Measurements from ENCODE around the gene DDX10.

Gene DDX10

DNA sequence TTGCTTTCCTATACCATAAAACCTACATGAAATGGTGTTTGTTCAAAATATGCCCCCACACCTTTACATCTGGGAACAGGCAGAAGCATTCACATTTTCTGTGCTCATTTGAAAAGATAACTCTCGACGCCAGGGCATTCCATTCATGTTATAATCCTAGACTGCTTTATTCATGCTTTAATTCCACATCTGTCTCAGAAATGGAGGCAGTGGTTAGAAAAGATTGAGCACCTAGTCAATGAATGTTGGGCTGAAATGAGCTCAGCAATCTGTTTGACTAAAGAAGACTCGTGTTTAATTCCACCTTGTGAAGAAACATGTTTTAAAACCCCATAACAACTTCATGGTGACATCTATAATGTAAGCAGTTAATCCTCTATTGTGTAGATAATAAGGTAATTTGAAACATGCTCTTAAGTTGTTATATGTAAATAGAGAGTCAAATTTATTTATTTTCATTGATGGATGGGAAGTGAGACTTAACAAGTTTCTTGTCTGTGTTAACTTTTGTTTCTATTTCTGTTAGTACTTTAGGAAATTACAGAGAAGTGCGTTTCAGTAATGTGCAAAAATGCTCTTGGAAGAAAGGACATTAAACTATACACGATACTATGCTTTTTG, 217.5 kb downstream of the DDX10 start:
- no peak for DNase-seq (ENCODE audit: low read depth)
- H3K4me3 ChIP-seq (ENCODE audit: control insufficient read depth, low read depth, low read length): no peak overlapping the region
- TF ChIP-seq, protein P1, sequence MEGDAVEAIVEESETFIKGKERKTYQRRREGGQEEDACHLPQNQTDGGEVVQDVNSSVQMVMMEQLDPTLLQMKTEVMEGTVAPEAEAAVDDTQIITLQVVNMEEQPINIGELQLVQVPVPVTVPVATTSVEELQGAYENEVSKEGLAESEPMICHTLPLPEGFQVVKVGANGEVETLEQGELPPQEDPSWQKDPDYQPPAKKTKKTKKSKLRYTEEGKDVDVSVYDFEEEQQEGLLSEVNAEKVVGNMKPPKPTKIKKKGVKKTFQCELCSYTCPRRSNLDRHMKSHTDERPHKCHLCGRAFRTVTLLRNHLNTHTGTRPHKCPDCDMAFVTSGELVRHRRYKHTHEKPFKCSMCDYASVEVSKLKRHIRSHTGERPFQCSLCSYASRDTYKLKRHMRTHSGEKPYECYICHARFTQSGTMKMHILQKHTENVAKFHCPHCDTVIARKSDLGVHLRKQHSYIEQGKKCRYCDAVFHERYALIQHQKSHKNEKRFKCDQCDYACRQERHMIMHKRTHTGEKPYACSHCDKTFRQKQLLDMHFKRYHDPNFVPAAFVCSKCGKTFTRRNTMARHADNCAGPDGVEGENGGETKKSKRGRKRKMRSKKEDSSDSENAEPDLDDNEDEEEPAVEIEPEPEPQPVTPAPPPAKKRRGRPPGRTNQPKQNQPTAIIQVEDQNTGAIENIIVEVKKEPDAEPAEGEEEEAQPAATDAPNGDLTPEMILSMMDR (IDR thresholded peaks at IDR 0.05; ENCODE audit: control insufficient read depth, insufficient read depth, low read depth, low read length, missing control alignments): no peak

DNA sequence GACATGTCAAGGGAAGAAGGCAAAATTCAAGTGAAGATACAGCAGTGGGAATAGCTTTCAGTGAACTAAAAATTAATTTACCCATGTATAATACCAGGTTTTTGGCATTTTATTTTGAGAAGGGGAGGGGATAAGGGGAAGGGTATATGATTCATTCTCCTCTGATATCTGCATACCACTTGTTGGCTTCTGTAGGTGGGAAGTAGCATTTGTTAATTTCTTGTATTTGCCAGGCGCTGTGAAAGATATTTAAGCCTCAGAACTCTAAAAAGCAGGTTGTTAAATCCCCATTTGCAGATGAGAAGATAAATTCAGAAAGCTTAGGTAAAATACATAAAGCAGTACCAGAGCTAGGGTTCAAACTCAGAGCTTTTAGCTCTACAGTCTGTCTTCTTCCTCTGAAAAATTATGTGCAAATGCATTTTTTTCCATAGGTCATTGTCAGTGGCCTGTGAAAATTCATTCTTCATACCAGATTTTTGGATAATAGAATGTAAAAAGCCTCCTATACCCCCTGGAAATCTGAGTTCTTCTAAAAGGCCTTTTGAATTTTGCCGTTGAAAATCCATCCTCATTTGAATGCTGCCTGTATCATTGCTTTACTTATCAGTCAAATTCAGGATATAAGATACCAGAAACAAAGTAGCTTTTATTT, 221.3 kb downstream of the DDX10 start:
- TF ChIP-seq, protein P1 (IDR thresholded peaks at IDR 0.05; ENCODE audit: control insufficient read depth, insufficient read depth, low read depth, low read length, missing control alignments): no peak
- H3K4me3 ChIP-seq (ENCODE audit: control insufficient read depth, low read depth, low read length): no peak overlapping the region
- no peak for DNase-seq (ENCODE audit: low read depth)

DNA sequence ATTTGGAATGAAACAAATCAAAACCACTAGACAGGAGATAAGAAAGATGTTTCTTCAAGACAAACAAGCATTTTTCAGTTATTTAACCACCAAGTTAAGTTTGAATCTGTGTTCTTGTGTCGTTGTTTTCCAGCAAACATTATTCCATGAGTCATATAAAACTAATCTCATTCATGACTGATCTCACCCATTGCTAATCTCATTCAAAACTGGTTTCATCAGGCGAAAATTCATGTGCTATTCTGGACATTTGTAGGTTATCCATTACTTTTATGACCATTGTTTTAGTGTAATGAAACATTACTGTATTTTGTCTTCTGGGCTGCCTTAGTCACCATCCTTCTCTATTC, 221.8 kb downstream of the DDX10 start:
- peak; percentile 50 for DNase-seq (ENCODE audit: low read depth)
- no peak overlapping the region for H3K4me3 ChIP-seq (ENCODE audit: control insufficient read depth, low read depth, low read length)
- TF ChIP-seq, protein P1 (IDR thresholded peaks at IDR 0.05; ENCODE audit: control insufficient read depth, insufficient read depth, low read depth, low read length, missing control alignments): no peak

DNA sequence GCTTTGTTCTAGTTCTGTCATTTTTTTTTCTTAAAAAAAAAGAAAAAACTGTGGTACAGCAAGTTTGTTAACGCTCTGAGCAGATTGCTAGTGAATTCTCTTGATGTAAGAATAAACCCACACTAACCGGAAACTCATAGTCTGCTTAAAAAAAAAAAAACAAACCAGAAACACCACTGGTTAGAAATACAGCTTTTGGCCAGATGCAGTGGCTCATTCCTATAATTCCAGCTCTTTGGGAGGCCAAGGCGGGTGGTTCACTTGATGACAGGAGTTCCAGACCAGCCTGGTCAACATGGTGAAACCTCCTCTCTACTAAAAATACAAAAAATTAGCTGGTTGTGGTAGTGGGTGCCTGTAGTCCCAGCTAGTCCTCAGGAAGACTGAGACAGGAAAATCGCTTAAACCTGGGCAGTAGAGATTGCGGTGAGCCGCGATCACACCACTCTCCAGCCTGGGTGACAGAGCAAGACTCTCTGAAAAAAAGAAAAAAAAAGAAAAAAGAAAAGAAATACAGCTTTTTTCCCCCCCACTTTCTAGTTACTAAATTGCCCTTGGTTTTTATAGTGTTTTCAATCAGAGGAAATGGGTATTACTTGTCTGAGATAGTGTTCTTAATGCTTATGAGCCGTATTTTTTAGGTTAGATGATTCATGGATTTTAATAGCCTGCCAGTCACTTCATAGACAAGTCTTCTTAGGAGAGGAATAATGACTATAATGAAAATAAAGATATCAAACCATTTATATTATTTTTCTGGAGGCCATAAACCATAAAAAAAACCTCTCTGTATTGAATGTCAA, 222.8 kb downstream of the DDX10 start:
- DNase-seq (ENCODE audit: low read depth): peak; percentile 91
- H3K4me3 ChIP-seq (ENCODE audit: control insufficient read depth, low read depth, low read length): no peak overlapping the region
- TF ChIP-seq, protein P1 (IDR thresholded peaks at IDR 0.05; ENCODE audit: control insufficient read depth, insufficient read depth, low read depth, low read length, missing control alignments): no peak

DNA sequence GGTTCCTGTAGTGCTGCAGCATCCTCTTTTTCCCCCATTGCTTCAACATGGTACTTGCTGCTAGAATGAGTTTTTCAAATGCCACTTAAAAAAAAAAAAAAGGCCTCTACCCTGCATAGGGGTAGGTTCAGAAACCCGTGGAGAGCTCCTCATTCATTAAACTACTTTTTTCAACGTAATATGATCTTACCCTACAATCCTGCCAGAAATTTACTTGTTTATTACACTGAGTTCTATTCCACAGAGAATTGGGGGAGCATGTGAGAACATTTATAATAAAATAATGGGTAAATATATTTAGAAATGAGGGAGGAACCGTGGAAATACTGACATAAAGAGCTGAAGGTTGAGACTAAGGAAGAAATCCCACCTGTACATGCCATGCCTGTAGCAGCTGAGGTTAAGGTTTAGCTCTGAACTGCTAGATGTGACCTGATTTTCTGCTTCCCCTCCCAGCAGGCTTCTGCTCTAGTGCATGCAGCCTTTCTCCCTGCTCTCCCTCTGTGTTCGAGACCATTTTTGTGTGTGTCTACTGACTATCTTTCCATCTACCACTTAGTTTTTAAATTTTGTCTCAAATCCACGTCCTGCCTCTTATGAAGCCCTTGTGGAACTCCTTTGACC, 225.7 kb downstream of the DDX10 start:
- TF ChIP-seq, protein P1 (IDR thresholded peaks at IDR 0.05; ENCODE audit: control insufficient read depth, insufficient read depth, low read depth, low read length, missing control alignments): no peak
- no peak overlapping the region for H3K4me3 ChIP-seq (ENCODE audit: control insufficient read depth, low read depth, low read length)
- no peak for DNase-seq (ENCODE audit: low read depth)

DNA sequence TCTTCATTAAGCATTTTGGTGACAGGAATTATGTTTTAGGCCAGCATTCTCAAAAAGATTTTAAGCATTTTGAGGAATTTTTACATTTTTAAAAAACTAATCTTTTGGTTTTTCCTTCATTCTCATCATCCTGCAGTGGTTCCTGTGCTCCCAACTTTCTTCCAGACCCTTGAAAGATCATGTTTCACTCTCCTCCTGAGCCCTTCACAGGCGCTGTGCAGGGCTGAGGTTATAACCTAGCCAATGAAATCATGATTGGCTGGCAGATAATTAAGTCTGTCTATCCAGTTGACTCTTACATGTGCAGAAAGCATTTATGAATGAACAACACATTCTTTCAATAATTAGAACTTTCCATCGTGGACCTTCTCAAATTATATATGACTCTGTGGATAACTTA, 226.3 kb downstream of the DDX10 start:
- no peak overlapping the region for H3K4me3 ChIP-seq (ENCODE audit: control insufficient read depth, low read depth, low read length)
- DNase-seq (ENCODE audit: low read depth): no peak
- TF ChIP-seq, protein P1 (IDR thresholded peaks at IDR 0.05; ENCODE audit: control insufficient read depth, insufficient read depth, low read depth, low read length, missing control alignments): no peak
